ES-I3 (cell line): Measurements from ENCODE around the gene MKLN1.
"Not testable (repeated sequence)": the region's sequence is repeated elsewhere in the genome, so short reads cannot be mapped to it uniquely, and the experiment has no call there.

Source experiments
- H3K36me3 ChIP-seq: 2 replicates; pipeline ENCODE4 v1.6.1; 2013; ENCODE audit warnings: mild to moderate bottlenecking, low read length, control low read depth, moderate library complexity; ENCODE audit not compliant: insufficient read depth
- H3K4me1 ChIP-seq: 2 replicates; pipeline ENCODE4 v1.6.1; 2013; ENCODE audit warnings: mild to moderate bottlenecking, control low read depth, low read length; ENCODE audit not compliant: insufficient read depth
- H3K9ac ChIP-seq: 2 replicates; pipeline ENCODE4 v1.6.1; 2013; ENCODE audit warnings: low read depth, mild to moderate bottlenecking, low read length, moderate library complexity
- H3K9me3 ChIP-seq: 2 replicates; pipeline ENCODE4 v1.6.1; 2013; ENCODE audit warnings: mild to moderate bottlenecking, low read length, moderate library complexity; ENCODE audit not compliant: control insufficient read depth, insufficient read depth

The MKLN1 gene

GRCh38 chr7:131413711-131414110 is 86.0 kb downstream of the MKLN1 start:
- H3K9ac ChIP-seq = no peak overlapping the region
- peaks cover 2% of the 10 kb centered on the region; the same call in 1 of the 2 replicates for H3K36me3 ChIP-seq
- H3K9me3 ChIP-seq = no peaks in the 10 kb centered on the region
- H3K4me1 ChIP-seq = peaks cover 9% of the 10 kb centered on the region; the same call in 1 of the 2 replicates

GRCh38 chr7:131424219-131424822 is 96.6 kb downstream of the MKLN1 start:
- Histone ChIP-seq H3K4me1 (no peaks in the 10 kb centered on the region), H3K9ac (no peak overlapping the region), H3K36me3 (peaks cover 2% of the 10 kb centered on the region; the same call in 1 of the 2 replicates), H3K9me3 (no peaks in the 10 kb centered on the region)

GRCh38 chr7:131425992-131426391 is 98.3 kb downstream of the MKLN1 start:
- Histone ChIP-seq H3K4me1 (no peaks in the 10 kb centered on the region), H3K9ac (no peak overlapping the region), H3K36me3 (peaks cover 2% of the 10 kb centered on the region; the same call in 1 of the 2 replicates), H3K9me3 (no peaks in the 10 kb centered on the region)

- not testable (repeated sequence) for H3K36me3 ChIP-seq, H3K4me1 ChIP-seq, H3K9me3 ChIP-seq, H3K9ac ChIP-seq
Measured at GRCh38 chr7:131430826-131431225, 103.2 kb downstream of the MKLN1 start.

- peaks cover 2% of the 10 kb centered on the region; the same call in 1 of the 2 replicates for H3K36me3 ChIP-seq
- no peaks in the 10 kb centered on the region for H3K4me1 ChIP-seq
- no peaks in the 10 kb centered on the region for H3K9me3 ChIP-seq
- no peak overlapping the region for H3K9ac ChIP-seq
Measured at GRCh38 chr7:131431289-131431688, 103.6 kb downstream of the MKLN1 start.

- H3K4me1 ChIP-seq = no peaks in the 10 kb centered on the region
- no peak overlapping the region for H3K9ac ChIP-seq
- peaks cover 2% of the 10 kb centered on the region; the same call in 1 of the 2 replicates for H3K36me3 ChIP-seq
- H3K9me3 ChIP-seq = no peaks in the 10 kb centered on the region
Measured at GRCh38 chr7:131431756-131432155, 104.1 kb downstream of the MKLN1 start.

GRCh38 chr7:131436384-131436783 is 108.7 kb downstream of the MKLN1 start:
- Histone ChIP-seq H3K9me3 (no peaks in the 10 kb centered on the region), H3K36me3 (peaks cover 7% of the 10 kb centered on the region), H3K4me1 (peaks cover 3% of the 10 kb centered on the region; the same call in 1 of the 2 replicates), H3K9ac (no peak overlapping the region)

- peaks cover 7% of the 10 kb centered on the region for H3K36me3 ChIP-seq
- H3K4me1 ChIP-seq = peaks cover 3% of the 10 kb centered on the region; the same call in 1 of the 2 replicates
- no peak overlapping the region for H3K9ac ChIP-seq
Measured at GRCh38 chr7:131438969-131439368, 111.3 kb downstream of the MKLN1 start.

GRCh38 chr7:131443496-131443895 is 115.8 kb downstream of the MKLN1 start:
- Histone ChIP-seq H3K9me3 (no peaks in the 10 kb centered on the region), H3K36me3 (peaks cover 7% of the 10 kb centered on the region), H3K4me1 (peaks cover 3% of the 10 kb centered on the region; the same call in 1 of the 2 replicates), H3K9ac (no peak overlapping the region)

More at GRCh38 chr7:131438969-131439368, 111.3 kb downstream of the MKLN1 start:
- no peaks in the 10 kb centered on the region for H3K9me3 ChIP-seq

GRCh38 chr7:131444683-131445082 is 117.0 kb downstream of the MKLN1 start:
- peaks cover 4% of the 10 kb centered on the region; the same call in 1 of the 2 replicates for H3K36me3 ChIP-seq
- H3K9me3 ChIP-seq = no peaks in the 10 kb centered on the region
- H3K9ac ChIP-seq = no peak overlapping the region
- no peaks in the 10 kb centered on the region for H3K4me1 ChIP-seq

GRCh38 chr7:131449373-131449902 is 121.8 kb downstream of the MKLN1 start:
- Histone ChIP-seq H3K4me1 (no peaks in the 10 kb centered on the region), H3K36me3 (no peaks in the 10 kb centered on the region), H3K9ac (no peak overlapping the region), H3K9me3 (no peaks in the 10 kb centered on the region)

- Histone ChIP-seq H3K9me3 (no peaks in the 10 kb centered on the region), H3K4me1 (peaks cover 6% of the 10 kb centered on the region), H3K36me3 (no peaks in the 10 kb centered on the region), H3K9ac (no peak overlapping the region)
Measured at GRCh38 chr7:131454498-131454897, 126.8 kb downstream of the MKLN1 start.

GRCh38 chr7:131455001-131455400 is 127.3 kb downstream of the MKLN1 start:
- H3K9ac ChIP-seq = no peak overlapping the region
- H3K9me3 ChIP-seq = no peaks in the 10 kb centered on the region
- H3K4me1 ChIP-seq = peaks cover 6% of the 10 kb centered on the region
- H3K36me3 ChIP-seq = no peaks in the 10 kb centered on the region

GRCh38 chr7:131455546-131455945 is 127.9 kb downstream of the MKLN1 start:
- Histone ChIP-seq H3K9ac (no peak overlapping the region), H3K4me1 (peaks cover 6% of the 10 kb centered on the region), H3K36me3 (no peaks in the 10 kb centered on the region), H3K9me3 (no peaks in the 10 kb centered on the region)

GRCh38 chr7:131456338-131456737 is 128.7 kb downstream of the MKLN1 start:
- no peaks in the 10 kb centered on the region for H3K36me3 ChIP-seq

More at GRCh38 chr7:131456338-131456737, 128.7 kb downstream of the MKLN1 start:
- no peaks in the 10 kb centered on the region for H3K9me3 ChIP-seq
- H3K9ac ChIP-seq = no peak overlapping the region
- peaks cover 6% of the 10 kb centered on the region for H3K4me1 ChIP-seq
